Measurements from ENCODE around the gene FOXO3.

DNA sequence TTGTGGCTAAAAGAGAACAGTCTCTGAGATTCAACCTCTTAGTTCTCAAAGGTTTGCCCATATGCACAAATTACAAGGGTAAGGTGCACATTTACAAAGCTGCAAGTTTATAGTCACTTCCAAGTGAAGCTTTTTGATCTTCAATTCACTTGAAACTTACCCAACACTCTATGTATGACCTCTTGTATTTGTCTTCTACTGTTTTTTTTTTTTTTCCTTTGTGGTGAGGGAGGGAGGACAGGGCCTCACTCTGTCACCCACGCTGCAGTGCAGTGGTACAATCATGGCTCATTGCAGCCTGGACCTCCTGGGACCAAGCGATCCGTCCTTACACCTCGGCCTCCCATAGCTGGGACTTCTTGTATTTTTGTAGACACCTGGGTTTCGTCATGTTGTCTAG lies 4.5 kb upstream of the FOXO3 start:
- TF ChIP-seq, protein P1, sequence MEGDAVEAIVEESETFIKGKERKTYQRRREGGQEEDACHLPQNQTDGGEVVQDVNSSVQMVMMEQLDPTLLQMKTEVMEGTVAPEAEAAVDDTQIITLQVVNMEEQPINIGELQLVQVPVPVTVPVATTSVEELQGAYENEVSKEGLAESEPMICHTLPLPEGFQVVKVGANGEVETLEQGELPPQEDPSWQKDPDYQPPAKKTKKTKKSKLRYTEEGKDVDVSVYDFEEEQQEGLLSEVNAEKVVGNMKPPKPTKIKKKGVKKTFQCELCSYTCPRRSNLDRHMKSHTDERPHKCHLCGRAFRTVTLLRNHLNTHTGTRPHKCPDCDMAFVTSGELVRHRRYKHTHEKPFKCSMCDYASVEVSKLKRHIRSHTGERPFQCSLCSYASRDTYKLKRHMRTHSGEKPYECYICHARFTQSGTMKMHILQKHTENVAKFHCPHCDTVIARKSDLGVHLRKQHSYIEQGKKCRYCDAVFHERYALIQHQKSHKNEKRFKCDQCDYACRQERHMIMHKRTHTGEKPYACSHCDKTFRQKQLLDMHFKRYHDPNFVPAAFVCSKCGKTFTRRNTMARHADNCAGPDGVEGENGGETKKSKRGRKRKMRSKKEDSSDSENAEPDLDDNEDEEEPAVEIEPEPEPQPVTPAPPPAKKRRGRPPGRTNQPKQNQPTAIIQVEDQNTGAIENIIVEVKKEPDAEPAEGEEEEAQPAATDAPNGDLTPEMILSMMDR (IDR thresholded peaks at IDR 0.05), result no peak
- no peak for TF ChIP-seq POLR2A (IDR thresholded peaks at IDR 0.05)
